Stimulated activated CD8-positive, alpha-beta memory T cell treated with anti-CD3 and anti-CD28 coated beads, Interleukin-4, amount 100 ng/mL, for 48 hours (primary cell): ENCODE measurements around the gene ENPP3.

ENCODE experiments used
- DNase-seq: peaks from one replicate; pipeline ENCODE4 v3.0.0-alpha.2; 2020

The ENPP3 gene

DNA sequence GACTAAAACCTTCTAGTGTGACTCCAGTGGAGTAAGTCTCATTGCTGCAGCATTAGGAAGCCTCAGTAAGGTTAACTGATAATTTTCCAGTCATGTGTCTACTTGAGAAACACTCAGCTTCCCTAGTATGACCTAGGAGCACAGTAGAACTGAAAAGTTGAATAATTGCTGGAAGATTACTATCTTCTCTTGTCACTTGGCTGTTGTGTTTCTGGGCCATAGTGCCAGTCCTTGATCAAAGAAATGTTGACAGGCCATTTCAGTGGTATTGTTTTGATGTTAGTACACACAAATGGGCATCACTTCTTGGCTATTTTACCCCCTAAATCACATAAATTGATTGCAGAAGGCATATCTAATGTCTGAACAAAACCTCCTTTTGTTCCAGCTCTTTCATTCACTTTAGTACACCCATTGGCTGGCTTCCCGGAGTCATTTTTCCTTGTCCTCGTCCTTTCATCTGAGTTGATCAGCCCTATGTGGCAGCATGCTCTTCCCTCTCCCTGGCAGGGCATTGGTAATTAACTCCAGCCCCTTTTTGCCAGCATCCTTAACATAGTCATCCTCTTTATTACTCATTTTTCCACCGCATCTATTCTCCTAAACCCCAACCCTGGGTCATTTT is 6.0 kb downstream of the ENPP3 start:
- no peak for DNase-seq

DNA sequence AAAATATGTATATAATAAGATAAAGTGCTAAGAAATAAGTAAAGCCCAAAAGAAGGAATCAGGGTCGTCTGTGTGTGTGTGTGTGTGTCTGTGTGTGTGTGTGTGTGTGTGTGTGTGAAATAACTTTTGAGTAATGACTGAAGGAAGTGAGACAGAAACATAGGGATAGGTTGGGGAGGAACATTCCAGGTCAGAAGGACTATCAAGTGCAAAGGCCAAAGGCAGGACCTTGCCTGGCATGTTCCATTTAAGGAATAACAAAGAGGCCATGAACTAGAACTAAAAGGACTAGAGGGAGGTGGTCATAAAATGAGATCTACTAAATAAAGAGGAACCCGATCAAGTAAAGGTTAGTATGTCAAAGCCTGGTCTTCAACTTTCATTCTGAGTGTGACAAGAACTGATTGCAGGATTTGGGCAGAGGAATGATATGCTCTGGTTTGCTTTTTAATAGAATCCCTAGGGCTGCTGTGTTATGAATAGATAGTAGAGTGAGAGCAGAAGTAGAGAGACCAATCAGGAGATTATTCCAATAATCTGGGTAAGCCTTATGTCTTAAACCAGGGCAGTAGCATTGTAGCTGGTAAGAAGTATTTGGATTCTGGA is 6.9 kb downstream of the ENPP3 start:
- no peak for DNase-seq

DNA sequence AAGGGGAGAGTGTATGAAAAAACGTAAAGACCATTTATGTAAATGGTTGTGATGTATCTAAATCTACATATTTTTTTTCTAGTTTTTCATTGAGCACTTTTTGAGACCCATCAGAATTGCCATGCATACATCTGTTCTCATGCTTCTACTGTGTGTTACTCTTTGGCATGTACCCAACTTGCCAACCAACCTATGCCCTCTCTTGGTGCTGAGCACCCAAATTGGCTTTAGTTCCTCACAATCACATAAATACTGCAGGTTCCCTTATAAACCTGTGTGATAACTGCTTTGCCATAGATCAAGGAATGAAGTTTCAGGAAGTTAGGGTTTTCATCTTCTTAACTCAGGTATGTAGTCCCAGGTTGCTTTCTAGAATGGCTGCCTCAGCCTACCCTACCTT is 7.8 kb downstream of the ENPP3 start:
- DNase-seq = no peak

DNA sequence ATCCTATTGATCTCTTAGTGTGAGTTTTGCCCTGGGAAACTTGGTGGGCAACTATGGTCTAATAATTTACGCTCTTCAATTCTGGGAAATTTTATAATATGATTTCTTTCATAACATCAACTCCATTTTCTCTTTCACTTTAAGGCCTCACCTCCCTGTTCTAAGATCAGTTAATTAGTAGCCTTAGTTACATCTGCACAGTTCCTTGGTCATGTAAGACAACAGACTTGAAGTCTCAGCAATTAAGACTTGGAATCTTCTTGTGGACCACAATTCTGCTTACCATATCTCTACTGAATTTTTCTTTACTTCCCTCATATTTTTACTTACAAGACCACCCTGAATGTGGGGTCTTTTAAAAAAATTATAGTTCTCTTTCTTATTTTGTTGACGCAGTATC is 8.7 kb downstream of the ENPP3 start:
- DNase-seq = no peak

DNA sequence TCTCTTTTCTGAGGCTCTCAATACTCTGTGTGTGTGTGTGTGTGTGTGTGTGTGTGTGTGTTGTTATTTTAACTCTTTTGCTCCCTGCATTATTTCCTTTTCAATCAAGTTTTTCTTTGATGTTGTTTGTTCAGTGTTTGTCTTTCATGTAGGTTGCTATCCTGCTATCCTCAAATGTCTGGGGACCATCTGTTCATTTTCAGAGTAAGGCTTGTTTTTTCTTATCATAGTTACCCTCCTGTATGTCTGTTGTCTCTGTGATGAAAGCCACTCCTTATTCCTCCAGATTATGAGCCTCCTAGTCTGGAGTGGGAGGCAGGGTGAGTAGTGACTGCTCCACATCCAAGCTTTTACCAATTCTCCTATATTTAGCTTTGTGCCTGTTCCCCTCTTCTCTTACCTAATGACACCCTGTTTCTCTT is 9.2 kb downstream of the ENPP3 start:
- no peak for DNase-seq

DNA sequence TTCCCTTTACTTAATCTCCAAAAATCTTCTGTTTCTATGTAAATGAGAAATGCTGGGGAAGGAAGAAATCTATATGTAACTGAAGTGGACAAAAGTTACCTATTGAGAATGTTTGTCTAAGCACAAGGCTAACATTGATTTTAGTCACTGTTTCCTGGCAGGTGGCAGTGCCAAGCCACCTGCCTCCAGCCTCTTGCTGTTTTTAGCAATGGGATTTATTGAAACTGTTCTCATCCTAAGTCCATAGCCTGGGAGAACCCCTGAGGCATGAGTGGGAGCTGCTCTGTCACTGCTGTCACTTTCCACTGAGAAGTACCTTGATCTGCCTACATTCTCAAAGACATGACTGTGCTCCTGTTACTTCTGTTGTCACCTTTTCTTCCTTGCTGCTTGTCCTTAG is 14.7 kb downstream of the ENPP3 start:
- DNase-seq = no peak

DNA sequence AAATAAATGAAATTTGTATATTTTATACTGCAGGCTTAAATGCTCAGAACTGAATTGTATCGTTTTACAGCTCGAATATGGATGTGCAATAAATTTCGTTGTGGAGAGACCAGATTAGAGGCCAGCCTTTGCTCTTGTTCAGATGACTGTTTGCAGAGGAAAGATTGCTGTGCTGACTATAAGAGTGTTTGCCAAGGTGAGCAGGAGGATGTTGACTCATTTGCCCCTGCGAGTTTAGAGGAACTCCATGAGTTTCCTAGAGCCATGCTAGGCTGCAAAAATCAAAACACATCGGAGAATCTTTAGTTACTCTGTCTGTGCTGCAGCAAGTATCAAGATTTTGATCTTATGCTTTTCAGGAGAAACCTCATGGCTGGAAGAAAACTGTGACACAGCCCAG is 15.4 kb downstream of the ENPP3 start:
- no peak for DNase-seq

DNA sequence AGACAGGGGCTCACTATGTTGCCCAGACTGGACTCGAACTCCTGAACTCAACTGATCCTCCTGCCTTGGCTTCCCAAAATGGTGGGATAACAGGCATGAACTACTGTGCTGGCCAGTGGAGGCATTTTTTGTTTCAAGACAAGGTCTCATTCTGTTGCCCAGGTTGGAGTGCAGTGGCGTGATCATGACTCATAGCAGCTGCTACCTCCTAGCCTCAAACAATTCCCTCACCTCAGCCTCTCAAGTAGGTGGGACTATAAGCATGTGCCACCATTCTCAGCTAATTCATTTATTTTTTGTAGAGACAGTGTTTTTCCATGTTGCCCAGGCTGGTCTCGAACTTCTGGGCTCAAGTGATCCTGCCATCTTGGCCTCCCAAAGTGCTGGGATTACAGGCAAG is 17.2 kb downstream of the ENPP3 start:
- no peak for DNase-seq

DNA sequence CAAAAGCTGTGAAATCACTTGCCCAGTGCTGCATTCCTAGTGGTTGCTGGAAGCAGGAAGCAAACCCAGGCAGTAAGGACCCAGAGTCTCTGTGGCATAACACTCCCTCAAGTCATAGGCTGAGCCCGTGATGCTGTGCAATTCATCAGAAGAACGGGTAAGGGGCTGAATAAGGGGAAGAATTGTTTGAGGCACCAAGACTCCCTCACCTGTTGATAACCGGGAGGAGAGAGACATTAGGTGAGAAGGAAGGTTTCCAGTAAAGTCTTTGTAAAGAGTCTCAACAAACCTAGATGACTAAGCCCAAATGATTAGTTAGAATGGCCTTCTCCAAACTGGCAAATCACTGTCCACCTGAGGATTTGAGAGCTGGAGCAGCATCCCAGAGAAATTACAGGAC is 18.3 kb downstream of the ENPP3 start:
- no peak for DNase-seq

DNA sequence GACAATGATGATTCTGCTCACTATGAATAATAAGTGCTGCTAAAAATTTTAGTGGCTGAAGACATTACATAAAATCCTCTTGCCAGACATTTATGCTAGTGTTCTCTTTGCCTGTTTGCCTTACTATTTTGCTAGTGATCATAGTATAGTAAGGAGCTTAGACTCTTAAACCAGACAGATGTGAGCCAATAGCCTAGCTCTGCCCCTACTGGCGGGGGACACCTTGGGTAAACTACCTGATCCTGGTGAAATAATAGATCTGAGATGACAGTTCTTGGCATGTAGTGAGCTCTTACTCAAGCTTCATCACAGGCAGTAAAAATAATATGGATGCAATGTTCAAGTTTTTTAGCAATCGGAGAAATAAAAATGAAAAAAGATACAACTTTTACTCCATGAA is 18.8 kb downstream of the ENPP3 start:
- no peak for DNase-seq

DNA sequence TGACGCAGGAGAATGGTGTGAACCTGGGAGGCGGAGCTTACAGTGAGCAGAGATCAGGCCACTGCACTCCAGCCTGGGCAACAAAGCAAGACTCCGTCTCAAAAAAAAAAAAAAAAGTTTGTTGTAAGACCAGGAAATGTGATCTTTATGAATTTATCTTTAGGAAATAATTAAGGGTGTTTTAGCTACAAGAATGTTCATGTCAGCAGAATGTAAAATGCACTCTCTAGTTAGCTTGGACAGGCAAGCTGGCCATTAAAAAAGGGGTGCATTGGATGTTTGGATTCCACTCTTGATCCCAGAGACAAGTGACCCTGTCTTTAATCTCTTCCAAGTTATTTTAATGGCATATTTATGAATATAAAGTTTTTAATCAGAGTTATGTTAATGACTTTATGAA is 19.6 kb downstream of the ENPP3 start:
- DNase-seq = no peak

DNA sequence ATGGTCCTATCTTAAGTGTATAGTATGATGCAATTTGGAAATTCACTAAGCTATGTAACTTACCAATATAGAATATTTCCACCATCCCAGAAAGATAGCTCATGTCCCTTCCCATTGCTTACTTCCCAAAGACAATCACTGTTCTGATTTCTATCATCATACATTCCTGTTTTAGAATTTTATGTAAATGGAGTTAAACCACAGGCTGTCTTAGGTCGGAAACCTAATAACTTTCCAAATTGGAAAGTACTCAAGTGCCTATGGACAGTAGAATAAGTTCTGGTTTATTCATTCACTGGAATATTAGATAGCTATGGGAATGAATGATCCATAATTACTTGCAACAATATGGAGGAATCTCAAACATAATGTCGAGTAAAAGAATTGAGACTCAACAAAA is 20.1 kb downstream of the ENPP3 start:
- no peak for DNase-seq

DNA sequence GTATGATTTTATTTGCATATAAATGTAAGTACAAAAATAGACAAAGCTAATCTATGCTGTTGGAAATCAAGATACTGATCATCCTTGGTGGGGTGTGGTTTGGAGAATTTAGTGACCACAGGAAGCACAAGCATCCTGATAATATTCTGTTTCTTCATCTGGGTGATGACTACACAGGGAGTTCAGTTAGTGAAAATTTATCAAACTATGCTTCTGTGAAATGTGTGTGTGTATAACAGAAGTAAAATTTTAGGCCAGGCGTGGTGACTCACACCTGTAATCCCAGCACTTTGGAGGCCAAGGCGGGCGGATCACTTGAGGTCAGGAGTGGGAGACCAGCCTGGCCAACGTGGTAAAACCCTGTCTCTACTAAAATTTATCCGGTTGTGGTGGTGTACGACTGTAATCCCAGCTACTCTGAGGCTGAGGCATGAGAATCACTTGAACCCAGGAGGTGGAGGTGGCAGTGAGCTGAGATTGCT is 20.6 kb downstream of the ENPP3 start:
- DNase-seq = no peak

DNA sequence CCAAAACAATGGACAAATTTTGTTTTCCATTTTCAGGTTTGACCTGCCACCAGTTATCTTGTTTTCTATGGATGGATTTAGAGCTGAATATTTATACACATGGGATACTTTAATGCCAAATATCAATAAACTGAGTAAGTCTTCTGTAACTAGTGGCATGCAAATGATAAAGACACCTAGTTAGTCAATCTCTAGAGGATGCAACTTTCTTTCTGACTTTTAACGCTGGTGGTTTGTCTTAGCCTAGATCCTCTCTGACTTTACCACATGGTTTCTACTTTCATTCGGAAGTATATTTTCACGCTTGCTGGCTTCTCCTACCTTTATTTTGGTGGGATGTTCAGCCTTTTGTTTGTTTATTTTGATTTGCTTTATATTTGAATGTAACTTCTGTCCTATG is 21.2 kb downstream of the ENPP3 start:
- DNase-seq = no peak

DNA sequence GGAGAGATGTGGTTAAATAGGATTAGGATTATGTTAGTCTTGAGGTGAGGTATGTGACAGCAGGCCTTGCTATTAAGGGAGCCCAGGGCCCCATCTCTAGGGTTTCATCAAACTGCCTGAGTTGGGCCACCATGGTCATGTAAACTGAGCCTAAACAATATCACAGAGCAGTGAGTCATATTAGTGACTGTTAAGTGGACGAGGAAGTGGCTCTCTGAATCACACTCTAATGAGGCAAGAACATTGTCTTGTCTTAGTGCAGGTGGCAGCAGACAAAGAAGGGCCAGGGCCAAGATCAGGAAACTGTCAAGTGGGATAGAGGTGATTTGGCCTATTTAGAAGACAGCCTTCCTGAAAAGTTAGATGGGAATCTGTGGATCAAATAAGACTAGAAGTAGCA is 23.1 kb downstream of the ENPP3 start:
- DNase-seq = no peak

DNA sequence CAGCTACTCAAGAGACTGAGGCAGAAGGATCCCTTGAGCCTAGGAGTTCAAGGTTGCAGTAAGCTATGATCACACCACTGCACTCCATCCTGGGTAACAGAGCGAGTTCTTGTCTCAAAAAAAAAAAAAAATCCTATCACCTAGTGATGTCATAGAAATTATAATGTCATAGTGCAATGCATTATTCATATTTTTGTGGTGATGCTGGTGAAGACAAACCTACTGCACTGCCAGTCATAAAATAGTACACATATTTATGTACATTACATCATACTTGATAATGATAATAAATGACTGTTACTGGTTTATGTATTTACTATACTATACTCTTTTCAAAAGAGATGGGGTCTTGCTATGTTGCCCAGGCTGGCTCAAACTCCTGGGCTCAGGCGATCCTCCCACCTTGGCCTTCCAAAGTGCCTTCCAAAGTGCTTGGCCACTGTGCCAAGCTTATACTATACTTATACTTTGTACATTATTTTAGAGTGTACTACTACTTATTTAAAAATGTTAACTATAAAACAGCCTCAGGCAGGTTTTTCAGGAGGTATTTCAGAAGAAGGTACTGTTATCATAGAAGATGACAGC is 26.6 kb downstream of the ENPP3 start:
- DNase-seq = no peak

DNA sequence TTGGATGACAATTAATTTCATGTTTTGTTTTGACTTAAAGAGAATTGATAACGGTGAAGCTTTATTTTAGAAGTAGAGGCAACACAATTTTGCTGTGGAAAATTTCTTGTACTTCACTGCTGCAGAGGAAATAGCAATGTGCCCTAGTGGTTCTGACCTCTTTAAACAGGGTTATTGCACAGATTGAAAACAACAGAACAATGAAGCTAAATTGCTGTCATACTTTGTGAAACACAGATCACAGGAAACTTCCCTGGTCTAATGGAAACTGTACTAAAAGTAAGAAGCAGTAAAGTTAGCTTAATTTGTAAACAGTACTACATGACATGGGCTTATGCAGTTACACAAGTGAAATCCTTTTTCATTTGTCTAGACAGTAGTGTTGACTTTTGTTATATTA is 32.8 kb downstream of the ENPP3 start:
- DNase-seq = no peak

DNA sequence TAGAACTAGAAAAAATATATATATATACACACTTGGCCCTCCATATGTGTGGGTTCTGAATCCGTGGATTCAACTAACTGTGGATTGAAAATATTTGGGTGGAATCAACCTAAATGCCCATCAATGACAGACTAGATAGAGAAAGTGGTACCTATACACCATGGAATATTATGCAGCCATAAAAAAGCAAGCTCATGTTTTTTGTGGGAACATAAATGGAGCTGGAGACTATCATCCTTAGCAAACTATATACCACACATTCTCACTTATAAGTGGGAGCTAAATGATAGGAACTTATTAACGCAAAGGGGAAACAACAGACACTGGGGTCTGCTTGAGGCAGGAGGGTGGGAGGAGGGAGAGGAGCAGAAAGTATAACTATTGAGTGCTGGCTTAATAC is 36.1 kb downstream of the ENPP3 start:
- DNase-seq = no peak

DNA sequence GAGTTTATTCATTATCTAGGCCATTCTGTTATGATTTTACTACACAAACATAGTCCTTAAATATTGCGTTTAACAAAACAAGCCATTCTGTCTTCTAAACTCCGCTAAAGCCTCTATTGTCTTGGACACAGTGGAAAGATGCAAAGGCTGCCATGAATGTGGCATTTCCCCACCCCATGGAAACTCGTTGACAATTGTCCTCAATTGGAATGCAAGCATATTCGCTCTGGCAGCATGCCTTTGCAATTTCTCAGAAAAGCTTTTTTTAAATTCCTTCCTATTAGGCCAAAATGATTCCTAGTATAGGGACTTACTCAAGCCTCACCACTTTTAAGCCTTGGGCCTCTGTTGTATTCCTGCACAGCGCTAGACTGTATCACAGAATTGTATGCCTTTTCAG is 41.3 kb downstream of the ENPP3 start:
- no peak for DNase-seq

DNA sequence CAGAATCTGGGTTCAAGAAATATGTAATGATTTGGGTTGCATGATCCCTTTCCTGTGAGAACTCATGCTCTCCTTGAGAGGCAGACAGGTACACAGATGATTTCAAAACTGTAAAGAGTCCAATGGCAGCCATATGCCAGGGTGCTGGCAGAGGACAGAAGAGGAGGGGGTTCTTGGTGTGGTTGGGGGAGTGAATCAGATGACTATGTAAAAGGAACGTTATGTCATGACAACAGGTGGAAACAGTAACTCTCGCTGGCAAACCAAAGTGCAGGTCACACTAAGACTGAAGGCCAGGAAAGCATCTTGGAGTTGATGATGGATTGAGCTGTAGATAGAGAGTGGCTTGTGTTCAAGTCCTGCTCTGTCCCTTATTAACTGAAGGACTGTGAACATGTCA is 43.8 kb downstream of the ENPP3 start:
- DNase-seq = no peak

DNA sequence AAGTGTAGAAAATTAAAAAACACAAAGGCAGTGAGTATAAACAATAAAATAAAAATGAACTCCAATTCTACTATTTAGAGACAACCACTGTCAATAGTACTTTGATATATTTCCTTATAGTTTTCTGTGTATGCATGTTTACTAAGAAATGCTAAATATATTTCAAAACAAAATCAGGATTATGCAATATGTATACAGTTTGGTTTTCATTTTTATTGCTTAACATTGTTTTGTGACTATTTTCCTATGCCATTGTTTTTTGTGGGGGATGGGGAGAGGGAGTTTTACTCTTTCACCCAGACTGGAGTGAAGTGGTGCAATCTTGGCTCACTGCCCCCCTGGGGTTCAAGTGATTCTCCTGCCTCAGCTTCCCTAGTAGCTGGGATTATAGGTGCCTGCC is 44.5 kb downstream of the ENPP3 start:
- DNase-seq = no peak

DNA sequence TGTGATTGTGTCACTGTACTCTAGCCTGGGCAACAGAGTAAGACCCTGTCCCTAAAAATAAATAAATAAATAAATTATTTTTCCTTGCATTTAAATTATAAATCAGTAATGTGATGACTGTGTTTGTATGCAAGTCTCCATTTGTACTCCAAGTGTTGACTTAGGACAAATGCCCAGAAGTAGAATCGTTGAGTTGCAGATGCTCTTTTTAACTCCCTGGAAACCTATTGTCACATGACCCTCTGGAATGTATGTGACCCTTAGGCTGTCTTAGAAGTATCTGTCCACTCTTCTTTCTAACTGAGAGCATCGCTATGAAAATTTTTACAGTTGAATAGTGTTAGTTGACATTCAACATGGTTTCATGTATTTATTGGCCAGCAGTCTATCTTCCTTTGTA is 45.3 kb downstream of the ENPP3 start:
- DNase-seq = no peak

DNA sequence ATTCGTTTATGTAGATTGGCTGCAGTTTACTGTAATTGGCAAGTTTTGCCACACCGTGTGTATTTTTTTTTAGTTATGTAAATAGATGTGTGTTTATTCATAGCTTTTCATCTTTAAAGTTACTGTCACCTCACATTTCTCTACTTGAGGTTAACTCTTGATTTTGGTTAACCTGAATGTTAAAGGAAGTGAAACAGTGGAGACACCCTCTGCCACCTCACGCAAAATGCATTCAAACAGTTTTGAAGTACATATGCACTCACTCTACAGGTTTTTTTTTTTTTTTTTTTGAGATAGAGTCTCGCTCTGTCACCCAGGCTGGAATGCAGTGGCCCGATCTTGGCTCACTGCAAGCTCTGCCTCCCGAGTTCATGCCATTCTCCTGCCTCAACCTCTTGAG is 46.4 kb downstream of the ENPP3 start:
- DNase-seq = no peak

DNA sequence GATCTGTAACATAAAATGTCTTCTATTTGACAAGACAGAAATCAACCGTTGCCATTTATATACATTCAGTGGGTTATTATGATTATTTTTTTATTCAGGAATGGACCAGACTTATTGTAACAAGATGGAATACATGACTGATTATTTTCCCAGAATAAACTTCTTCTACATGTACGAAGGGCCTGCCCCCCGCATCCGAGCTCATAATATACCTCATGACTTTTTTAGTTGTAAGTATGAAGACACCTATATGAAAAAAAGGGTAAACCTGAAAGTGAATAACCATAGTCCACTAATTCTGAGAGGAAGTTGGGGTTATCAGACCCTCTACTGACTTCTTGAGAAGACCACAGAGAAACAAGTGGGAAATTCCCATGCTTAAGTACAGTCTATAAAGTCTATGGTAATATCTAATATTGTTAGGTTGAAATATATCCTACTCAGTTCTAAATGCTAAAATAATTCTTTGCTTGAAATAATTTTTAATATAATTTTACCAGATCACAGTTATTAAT is 48.2 kb downstream of the ENPP3 start:
- DNase-seq = peak; percentile 51

DNA sequence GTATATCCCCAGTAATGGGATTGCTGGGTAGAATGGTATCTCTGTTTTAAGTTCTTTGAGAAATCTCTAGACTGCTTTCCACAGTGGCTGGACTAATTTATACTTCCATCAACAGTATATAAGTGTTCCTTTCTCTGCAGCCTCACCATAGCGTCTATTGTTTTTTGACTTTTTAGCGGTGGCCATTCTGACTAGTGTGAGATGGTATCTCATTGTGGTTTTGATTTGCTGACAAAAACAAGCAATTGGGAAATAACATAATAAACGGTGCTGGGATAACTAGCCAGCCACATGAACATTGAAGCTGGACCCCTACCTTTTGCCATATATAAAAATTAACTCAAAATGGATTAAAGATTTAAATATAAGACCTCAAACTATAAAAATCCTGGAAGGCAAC is 49.9 kb downstream of the ENPP3 start:
- no peak for DNase-seq
